Bronchial epithelial cell (primary cell): Measurements from ENCODE around the gene KCP. TPM values are rescaled to one million over a fixed set of nuclear protein-coding genes. Genes with fewer than 3 reads are reported as not detected.

Experiments
- DNase-seq: peaks from one replicate; pipeline ENCODE4 v3.0.0-alpha.2; 2010; ENCODE audit warnings: low read depth
- FAIRE-seq: peaks from 2 replicates; lab custom pipeline; 2011; peaks lifted over from hg19 to GRCh38; lab: Jason Lieb, UNC
- H3K27me3 ChIP-seq: 2 replicates; pipeline ENCODE4 v1.5.1; 2011; ENCODE audit warnings: low read length; ENCODE audit not compliant: control insufficient read depth, insufficient read depth
- H3K36me3 ChIP-seq: 2 replicates; pipeline ENCODE4 v1.5.1; 2011; ENCODE audit warnings: low read length; ENCODE audit not compliant: control insufficient read depth, insufficient read depth
- H3K4me3 ChIP-seq: 2 replicates; pipeline ENCODE4 v1.5.1; 2011; ENCODE audit warnings: mild to moderate bottlenecking, low read depth, low read length, control low read depth
- CTCF ChIP-seq: IDR thresholded peaks from 2 replicates; pipeline ENCODE4 v1.5.1; 2011; ENCODE audit warnings: mild to moderate bottlenecking, moderate library complexity, low read length, control low read depth, inconsistent platforms; ENCODE audit not compliant: insufficient read depth, severe bottlenecking
- total RNA-seq: library from RNA; depleted of rRNA; stranded (reverse); fragments of >200 nt; gene quantifications from 2 replicates; pipeline ENCODE4 v1.2.1, GENCODE V29; 2014

The KCP gene
- total RNA-seq, 1 donor from 2014 or later, result 0.53 TPM

GRCh38 chr7:128858380-128859231 lies 51.9 kb downstream of the KCP start:
- Histone ChIP-seq H3K27me3 (no peaks in the 10 kb centered on the region), H3K4me3 (no peak overlapping the region), H3K36me3 (no peaks in the 10 kb centered on the region)
- DNase-seq (no peak), FAIRE-seq (no peak)
- no peak for TF ChIP-seq CTCF

- no peak for TF ChIP-seq CTCF
- no peak for FAIRE-seq
Observed at GRCh38 chr7:128856001-128856718, 54.3 kb downstream of the KCP start.

GRCh38 chr7:128855559-128855958 lies 55.0 kb downstream of the KCP start:
- no peak for TF ChIP-seq CTCF

More at GRCh38 chr7:128856001-128856718, 54.3 kb downstream of the KCP start:
- no peaks in the 10 kb centered on the region for H3K27me3 ChIP-seq
- H3K36me3 ChIP-seq, result no peaks in the 10 kb centered on the region
- no peak overlapping the region for H3K4me3 ChIP-seq
- DNase-seq, result no peak

GRCh38 chr7:128854396-128854795 lies 56.1 kb downstream of the KCP start:
- no peak for FAIRE-seq
- TF ChIP-seq CTCF, result no peak
- H3K36me3 ChIP-seq, result no peaks in the 10 kb centered on the region
- H3K27me3 ChIP-seq, result no peaks in the 10 kb centered on the region
- H3K4me3 ChIP-seq, result no peak overlapping the region
- DNase-seq, result no peak

More at GRCh38 chr7:128855559-128855958, 55.0 kb downstream of the KCP start:
- Histone ChIP-seq H3K27me3 (no peaks in the 10 kb centered on the region), H3K4me3 (no peak overlapping the region), H3K36me3 (no peaks in the 10 kb centered on the region)
- DNase-seq (no peak), FAIRE-seq (no peak)

GRCh38 chr7:128853799-128854198 lies 56.7 kb downstream of the KCP start:
- no peak for TF ChIP-seq CTCF
- no peaks in the 10 kb centered on the region for H3K36me3 ChIP-seq
- DNase-seq (no peak), FAIRE-seq (no peak)
- H3K4me3 ChIP-seq, result no peak overlapping the region
- H3K27me3 ChIP-seq, result no peaks in the 10 kb centered on the region
